Liver (tissue), 9 donors: ENCODE measurements around the gene LNPK. TPM values are rescaled to one million over a fixed set of nuclear protein-coding genes. Genes with fewer than 3 reads are reported as not detected.

Experiments
- DNase-seq: peaks from one replicate; pipeline ENCODE4 v3.0.0-alpha.2; 2017; ENCODE audit warnings: low spot score
- H3K27ac ChIP-seq, 2 donors: one replicate each; pipeline ENCODE4 v1.7.0; 2013; ENCODE audit warnings: inconsistent platforms in 2 of 2, low read length in 2 of 2, control low read depth in 1 of 2, low read depth in 1 of 2, mild to moderate bottlenecking in 1 of 2
- H3K27me3 ChIP-seq, 4 donors: one replicate each; pipeline versions ENCODE4 v1.6.1 to v1.7.0; 2013; ENCODE audit warnings: low read length in 3 of 4, inconsistent platforms in 1 of 4, mild to moderate bottlenecking in 1 of 4, moderate library complexity in 1 of 4; ENCODE audit not compliant: control insufficient read depth in 4 of 4, insufficient read depth in 4 of 4
- H3K36me3 ChIP-seq, 4 donors: one replicate each; pipeline versions ENCODE4 v1.6.1 to v1.7.0; 2013; ENCODE audit warnings: low read length in 3 of 4, mild to moderate bottlenecking in 3 of 4, low read depth in 1 of 4, moderate library complexity in 1 of 4; ENCODE audit not compliant: control insufficient read depth in 4 of 4, insufficient read depth in 3 of 4
- H3K4me1 ChIP-seq, 4 donors: one replicate each; pipeline versions ENCODE4 v1.6.1 to v1.7.0; 2013; ENCODE audit warnings: low read length in 3 of 4, mild to moderate bottlenecking in 3 of 4, moderate library complexity in 1 of 4; ENCODE audit not compliant: control insufficient read depth in 4 of 4, insufficient read depth in 4 of 4
- H3K4me3 ChIP-seq, 3 donors: one replicate each; pipeline versions ENCODE4 v1.6.1 to v1.7.0; 2013; ENCODE audit warnings: low read length in 3 of 3, control low read depth in 1 of 3, low read depth in 1 of 3, mild to moderate bottlenecking in 1 of 3
- H3K9ac ChIP-seq, 2 donors: one replicate each; pipeline ENCODE4 v1.7.0; 2013; ENCODE audit warnings: low read length in 2 of 2, mild to moderate bottlenecking in 2 of 2, moderate library complexity in 2 of 2, control low read depth in 1 of 2, low read depth in 1 of 2
- H3K9me3 ChIP-seq, 4 donors: one replicate each; pipeline versions ENCODE4 v1.6.1 to v1.7.0; 2013; ENCODE audit warnings: low read length in 3 of 4; ENCODE audit not compliant: control insufficient read depth in 4 of 4
- CTCF ChIP-seq: fragments of 150-350 bp; IDR thresholded peaks from 2 replicates; pipeline ENCODE4 v1.5.1; 2017; ENCODE audit warnings: improper control_type of control experiment, low read depth, low read length; ENCODE audit not compliant: missing input control
- EGR1 ChIP-seq, 2 donors: IDR thresholded peaks; 2 replicates each; pipeline ENCODE4 v1.6.1; 2016 to 2018; ENCODE audit warnings: antibody characterized with exemption in 2 of 2, low read depth in 2 of 2
- FOXA1 ChIP-seq: IDR thresholded peaks from 2 replicates; pipeline ENCODE4 v1.6.1; 2016; ENCODE audit warnings: antibody characterized with exemption
- FOXA2 ChIP-seq: IDR thresholded peaks from 2 replicates; pipeline ENCODE4 v1.6.1; 2016; ENCODE audit warnings: antibody characterized with exemption
- GABPA ChIP-seq, 2 donors: IDR thresholded peaks in 1 of 2; conservative IDR thresholded peaks in 1 of 2; 2 replicates each; pipeline ENCODE4 v1.6.1; 2016; ENCODE audit warnings: antibody characterized with exemption in 2 of 2, mild to moderate bottlenecking in 1 of 2, moderate library complexity in 1 of 2
- HNF4A ChIP-seq, 2 donors: conservative IDR thresholded peaks; 2 replicates each; pipeline ENCODE4 v1.6.1; 2016; ENCODE audit warnings: antibody characterized with exemption in 2 of 2, mild to moderate bottlenecking in 2 of 2
- HNF4G ChIP-seq: IDR thresholded peaks from 2 replicates; pipeline ENCODE4 v1.6.1; 2016; ENCODE audit warnings: antibody characterized with exemption
- JUND ChIP-seq, 2 donors: IDR thresholded peaks; 2 replicates each; pipeline ENCODE4 v1.6.1; 2016; ENCODE audit warnings: antibody characterized with exemption in 2 of 2
- MAX ChIP-seq: IDR thresholded peaks from 2 replicates; pipeline ENCODE4 v1.6.1; 2016; ENCODE audit warnings: antibody characterized with exemption
- NR2F2 ChIP-seq: IDR thresholded peaks from 2 replicates; pipeline ENCODE4 v1.6.1; 2016; ENCODE audit warnings: antibody characterized with exemption
- RAD21 ChIP-seq, 2 donors: IDR thresholded peaks; 2 replicates each; pipeline ENCODE4 v1.6.1; 2016; ENCODE audit warnings: antibody characterized with exemption in 2 of 2, mild to moderate bottlenecking in 2 of 2
- RXRA ChIP-seq, 2 donors: IDR thresholded peaks; 2 replicates each; pipeline ENCODE4 v1.6.1; 2017 to 2018; ENCODE audit warnings: antibody characterized with exemption in 2 of 2, mild to moderate bottlenecking in 1 of 2
- SP1 ChIP-seq: IDR thresholded peaks from 2 replicates; pipeline ENCODE4 v1.6.1; 2018; ENCODE audit warnings: antibody characterized with exemption, mild to moderate bottlenecking
- TAF1 ChIP-seq: conservative IDR thresholded peaks from 2 replicates; pipeline ENCODE4 v1.6.1; 2016; ENCODE audit warnings: antibody characterized with exemption, mild to moderate bottlenecking
- YY1 ChIP-seq: IDR thresholded peaks from 2 replicates; pipeline ENCODE4 v1.6.1; 2016; ENCODE audit warnings: antibody characterized with exemption, mild to moderate bottlenecking
- WGBS: extraction: QIAGEN DNeasy Blood & Tissue Kit; methylation state at CpG from one replicate; pipeline ENCODE4 v1.1.7; 2013; 5-methylcytosine and 5-hydroxymethylcytosine counted together
- polyA plus RNA-seq, 2 donors: library from polyadenylated mRNA; stranded (reverse) in 1 of 2; unstranded in 1 of 2; fragments of 200-250 nt in 1 of 2; fragments of >200 nt in 1 of 2; fragmentation: Nextera tagmentation in 1 of 2; extraction: Ambion mirVana in 1 of 2; gene quantifications; one replicate each; pipeline versions ENCODE4 v1.2.1 to v1.2.3, GENCODE V29; 2013 to 2015
- total RNA-seq, 2 donors: library from RNA; depleted of rRNA; stranded (reverse); fragments of >200 nt; gene quantifications; one replicate each; pipeline ENCODE4 v1.2.3, GENCODE V29; 2014
- TF ChIP-seq, protein P1 (sequence below): IDR thresholded peaks from 2 replicates; pipeline ENCODE4 v1.6.1; 2016; ENCODE audit warnings: antibody characterized with exemption
- TF ChIP-seq, protein P2 (sequence below): IDR thresholded peaks from 2 replicates; pipeline ENCODE4 v1.6.1; 2016; ENCODE audit warnings: antibody characterized with exemption, mild to moderate bottlenecking
- TF ChIP-seq, protein P3 (sequence below): IDR thresholded peaks from 2 replicates; pipeline ENCODE4 v1.6.1; 2016; ENCODE audit warnings: antibody characterized with exemption
- donor health status: healthy.
- donor health status: healthy.
- donor health status: healthy.
- donor health status: healthy.
- donor health status: healthy.

LNPK gene
- total and polyA plus RNA-seq, 4 donors: 5.5 to 25.2 (median 11.5) TPM

DNA sequence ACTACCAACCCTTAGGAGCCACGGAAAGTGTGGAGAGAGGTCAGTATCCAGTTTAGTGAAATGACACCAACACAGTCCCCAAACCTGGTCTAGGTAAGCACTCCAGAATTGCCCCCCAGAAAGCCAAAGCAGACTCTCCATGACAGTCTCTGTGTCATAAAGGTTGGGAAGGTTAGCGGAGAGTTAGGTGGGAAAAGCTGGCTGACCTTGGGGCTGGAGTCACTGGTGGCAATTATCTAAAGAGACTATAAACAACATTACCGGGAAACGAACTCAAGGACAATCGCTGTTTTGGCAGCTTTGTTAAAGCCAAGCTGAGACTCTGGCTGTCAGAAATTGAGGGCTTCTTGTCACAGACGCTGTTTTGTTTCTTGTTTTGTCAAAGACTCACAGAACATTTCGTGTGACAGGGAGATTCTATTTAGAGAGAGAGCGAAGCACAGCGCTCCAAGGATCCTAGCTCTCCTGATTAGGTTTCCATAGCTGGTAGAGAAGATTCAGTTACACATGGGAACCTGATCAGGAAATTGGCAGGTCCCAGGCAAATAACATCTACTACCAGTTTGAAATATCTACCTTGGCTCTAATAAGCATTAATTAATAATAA, 111.3 kb downstream of the LNPK start:
- Histone ChIP-seq H3K27me3 (no peaks in the 10 kb centered on the region), H3K27ac (no peak overlapping the region), H3K9ac (no peak overlapping the region), H3K4me1 (no peaks in the 10 kb centered on the region), H3K36me3 (no peaks in the 10 kb centered on the region), H3K9me3 (no peaks in the 10 kb centered on the region), H3K4me3 (no peak overlapping the region)
- 82% methylated on average over 9 of the region's 9 CpGs for WGBS
- DNase-seq: no peak
- no peak for TF ChIP-seq JUND (IDR thresholded peaks at IDR 0.05)
- TF ChIP-seq GABPA (IDR thresholded peaks at IDR 0.05 in 1 of 2, conservative IDR thresholded peaks at IDR 0.05 in 1 of 2): no peak
- TF ChIP-seq RAD21 (IDR thresholded peaks at IDR 0.05): no peak
- no peak for TF ChIP-seq FOXA2
- TF ChIP-seq, protein P1, sequence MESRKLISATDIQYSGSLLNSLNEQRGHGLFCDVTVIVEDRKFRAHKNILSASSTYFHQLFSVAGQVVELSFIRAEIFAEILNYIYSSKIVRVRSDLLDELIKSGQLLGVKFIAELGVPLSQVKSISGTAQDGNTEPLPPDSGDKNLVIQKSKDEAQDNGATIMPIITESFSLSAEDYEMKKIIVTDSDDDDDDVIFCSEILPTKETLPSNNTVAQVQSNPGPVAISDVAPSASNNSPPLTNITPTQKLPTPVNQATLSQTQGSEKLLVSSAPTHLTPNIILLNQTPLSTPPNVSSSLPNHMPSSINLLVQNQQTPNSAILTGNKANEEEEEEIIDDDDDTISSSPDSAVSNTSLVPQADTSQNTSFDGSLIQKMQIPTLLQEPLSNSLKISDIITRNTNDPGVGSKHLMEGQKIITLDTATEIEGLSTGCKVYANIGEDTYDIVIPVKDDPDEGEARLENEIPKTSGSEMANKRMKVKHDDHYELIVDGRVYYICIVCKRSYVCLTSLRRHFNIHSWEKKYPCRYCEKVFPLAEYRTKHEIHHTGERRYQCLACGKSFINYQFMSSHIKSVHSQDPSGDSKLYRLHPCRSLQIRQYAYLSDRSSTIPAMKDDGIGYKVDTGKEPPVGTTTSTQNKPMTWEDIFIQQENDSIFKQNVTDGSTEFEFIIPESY: no peak
- TF ChIP-seq MAX: no peak
- TF ChIP-seq, protein P2, sequence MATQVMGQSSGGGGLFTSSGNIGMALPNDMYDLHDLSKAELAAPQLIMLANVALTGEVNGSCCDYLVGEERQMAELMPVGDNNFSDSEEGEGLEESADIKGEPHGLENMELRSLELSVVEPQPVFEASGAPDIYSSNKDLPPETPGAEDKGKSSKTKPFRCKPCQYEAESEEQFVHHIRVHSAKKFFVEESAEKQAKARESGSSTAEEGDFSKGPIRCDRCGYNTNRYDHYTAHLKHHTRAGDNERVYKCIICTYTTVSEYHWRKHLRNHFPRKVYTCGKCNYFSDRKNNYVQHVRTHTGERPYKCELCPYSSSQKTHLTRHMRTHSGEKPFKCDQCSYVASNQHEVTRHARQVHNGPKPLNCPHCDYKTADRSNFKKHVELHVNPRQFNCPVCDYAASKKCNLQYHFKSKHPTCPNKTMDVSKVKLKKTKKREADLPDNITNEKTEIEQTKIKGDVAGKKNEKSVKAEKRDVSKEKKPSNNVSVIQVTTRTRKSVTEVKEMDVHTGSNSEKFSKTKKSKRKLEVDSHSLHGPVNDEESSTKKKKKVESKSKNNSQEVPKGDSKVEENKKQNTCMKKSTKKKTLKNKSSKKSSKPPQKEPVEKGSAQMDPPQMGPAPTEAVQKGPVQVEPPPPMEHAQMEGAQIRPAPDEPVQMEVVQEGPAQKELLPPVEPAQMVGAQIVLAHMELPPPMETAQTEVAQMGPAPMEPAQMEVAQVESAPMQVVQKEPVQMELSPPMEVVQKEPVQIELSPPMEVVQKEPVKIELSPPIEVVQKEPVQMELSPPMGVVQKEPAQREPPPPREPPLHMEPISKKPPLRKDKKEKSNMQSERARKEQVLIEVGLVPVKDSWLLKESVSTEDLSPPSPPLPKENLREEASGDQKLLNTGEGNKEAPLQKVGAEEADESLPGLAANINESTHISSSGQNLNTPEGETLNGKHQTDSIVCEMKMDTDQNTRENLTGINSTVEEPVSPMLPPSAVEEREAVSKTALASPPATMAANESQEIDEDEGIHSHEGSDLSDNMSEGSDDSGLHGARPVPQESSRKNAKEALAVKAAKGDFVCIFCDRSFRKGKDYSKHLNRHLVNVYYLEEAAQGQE: no peak
- no peak for TF ChIP-seq HNF4G
- TF ChIP-seq, protein P3, sequence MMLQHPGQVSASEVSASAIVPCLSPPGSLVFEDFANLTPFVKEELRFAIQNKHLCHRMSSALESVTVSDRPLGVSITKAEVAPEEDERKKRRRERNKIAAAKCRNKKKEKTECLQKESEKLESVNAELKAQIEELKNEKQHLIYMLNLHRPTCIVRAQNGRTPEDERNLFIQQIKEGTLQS: no peak
- no peak for TF ChIP-seq CTCF
- TF ChIP-seq NR2F2: no peak
- no peak for TF ChIP-seq HNF4A (conservative IDR thresholded peaks at IDR 0.05)
- no peak for TF ChIP-seq YY1
- TF ChIP-seq FOXA1: no peak
- no peak for TF ChIP-seq TAF1
- TF ChIP-seq SP1: no peak
- no peak for TF ChIP-seq RXRA (IDR thresholded peaks at IDR 0.05)
- TF ChIP-seq EGR1 (IDR thresholded peaks at IDR 0.05; ENCODE audit: low read depth in 2 of 2): no peak
